Upper lobe of left lung (tissue), 4 donors: Measurements from ENCODE around the gene RECK.

Source experiments
- EP300 ChIP-seq, 4 donors: sonication (generic); formaldehyde crosslinking; IDR thresholded peaks; one replicate each; pipeline ENCODE4 v1.5.1; 2017; ENCODE audit warnings: antibody characterized with exemption in 4 of 4, control low read depth in 2 of 4
- POLR2A ChIP-seq, 4 donors: fragments of 450-650 bp; IDR thresholded peaks; one replicate each; pipeline ENCODE4 v1.5.1; 2016 to 2017; ENCODE audit warnings: antibody characterized with exemption in 4 of 4, mild to moderate bottlenecking in 2 of 4
- POLR2AphosphoS5 ChIP-seq, 2 donors: sonication (generic); formaldehyde crosslinking; IDR thresholded peaks; one replicate each; pipeline ENCODE4 v1.5.1; 2017; ENCODE audit warnings: antibody characterized with exemption in 2 of 2
- TF ChIP-seq, protein P1 (sequence below), 6 experiments: fragments of 450-650 bp in 4 of 6; fragments of 200-600 bp in 2 of 6; sonication (generic) in 2 of 6; IDR thresholded peaks; one replicate each; pipeline ENCODE4 v1.5.1; 2016 to 2019; ENCODE audit warnings: antibody characterized with exemption in 6 of 6

DNA sequence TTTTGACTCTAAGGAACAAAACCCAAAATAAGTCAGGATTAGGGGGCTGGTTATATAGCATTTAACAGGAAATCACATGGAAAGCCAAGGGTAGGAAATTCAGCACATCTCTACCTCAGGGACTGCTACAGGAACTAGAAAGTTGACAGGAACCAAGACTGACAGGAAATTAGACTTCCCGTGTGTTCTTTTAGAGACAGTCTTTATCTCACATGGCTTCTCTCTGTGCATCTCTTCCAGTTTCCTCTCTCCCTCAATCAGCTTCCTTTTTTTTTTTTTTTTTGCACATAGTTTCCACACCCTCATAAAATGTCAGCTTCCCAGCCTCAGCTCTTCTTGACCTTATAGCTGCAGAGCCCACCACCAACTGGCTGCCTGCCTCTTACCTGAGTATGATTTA is 4.8 kb downstream of the RECK start:
- no peak for TF ChIP-seq POLR2A (IDR thresholded peaks at IDR 0.05)
- TF ChIP-seq, protein P1, sequence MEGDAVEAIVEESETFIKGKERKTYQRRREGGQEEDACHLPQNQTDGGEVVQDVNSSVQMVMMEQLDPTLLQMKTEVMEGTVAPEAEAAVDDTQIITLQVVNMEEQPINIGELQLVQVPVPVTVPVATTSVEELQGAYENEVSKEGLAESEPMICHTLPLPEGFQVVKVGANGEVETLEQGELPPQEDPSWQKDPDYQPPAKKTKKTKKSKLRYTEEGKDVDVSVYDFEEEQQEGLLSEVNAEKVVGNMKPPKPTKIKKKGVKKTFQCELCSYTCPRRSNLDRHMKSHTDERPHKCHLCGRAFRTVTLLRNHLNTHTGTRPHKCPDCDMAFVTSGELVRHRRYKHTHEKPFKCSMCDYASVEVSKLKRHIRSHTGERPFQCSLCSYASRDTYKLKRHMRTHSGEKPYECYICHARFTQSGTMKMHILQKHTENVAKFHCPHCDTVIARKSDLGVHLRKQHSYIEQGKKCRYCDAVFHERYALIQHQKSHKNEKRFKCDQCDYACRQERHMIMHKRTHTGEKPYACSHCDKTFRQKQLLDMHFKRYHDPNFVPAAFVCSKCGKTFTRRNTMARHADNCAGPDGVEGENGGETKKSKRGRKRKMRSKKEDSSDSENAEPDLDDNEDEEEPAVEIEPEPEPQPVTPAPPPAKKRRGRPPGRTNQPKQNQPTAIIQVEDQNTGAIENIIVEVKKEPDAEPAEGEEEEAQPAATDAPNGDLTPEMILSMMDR (IDR thresholded peaks at IDR 0.05): no peak
- TF ChIP-seq POLR2AphosphoS5 (IDR thresholded peaks at IDR 0.05): no peak
- no peak for TF ChIP-seq EP300 (IDR thresholded peaks at IDR 0.05)
